Smooth muscle cell (in vitro differentiated cells): Measurements from ENCODE around the gene CHDH. TPM values are rescaled to one million over a fixed set of nuclear protein-coding genes. Genes with fewer than 3 reads are reported as not detected.
A peak's percentile ranks its signal among the peaks of the same experiment; 100 is the strongest.

ENCODE experiments used
- DNase-seq: peaks from one replicate; lab custom pipeline; 2025; ENCODE audit not compliant: unreplicated experiment; lab: John Stamatoyannopoulos, UW
- H2AFZ ChIP-seq: fragments of 200-600 bp; sonication (generic); 2 replicates; pipeline ENCODE4 v1.6.0; 2016; ENCODE audit warnings: antibody characterized with exemption, low read depth, mild to moderate bottlenecking
- H3F3A ChIP-seq: fragments of 200-600 bp; sonication (generic); 2 replicates; pipeline ENCODE4 v1.6.0; 2017; ENCODE audit warnings: antibody characterized with exemption, low read depth
- H3K27ac ChIP-seq: fragments of 200-600 bp; sonication (generic); 2 replicates; pipeline ENCODE4 v1.5.1; 2016; ENCODE audit warnings: low read depth, mild to moderate bottlenecking
- H3K27me3 ChIP-seq: fragments of 200-600 bp; sonication (generic); 2 replicates; pipeline ENCODE4 v1.6.1; 2016; ENCODE audit warnings: low read depth, mild to moderate bottlenecking
- H3K36me3 ChIP-seq: fragments of 200-600 bp; sonication (generic); 2 replicates; pipeline ENCODE4 v1.5.1; 2016; ENCODE audit warnings: low read depth
- H3K4me1 ChIP-seq: fragments of 200-600 bp; sonication (generic); 2 replicates; pipeline ENCODE4 v1.5.1; 2016; ENCODE audit warnings: low read depth
- H3K4me2 ChIP-seq: fragments of 200-600 bp; sonication (generic); 2 replicates; pipeline ENCODE4 v1.6.0; 2016; ENCODE audit warnings: mild to moderate bottlenecking
- H3K4me3 ChIP-seq: fragments of 200-600 bp; sonication (generic); 2 replicates; pipeline ENCODE4 v1.5.1; 2016; ENCODE audit warnings: mild to moderate bottlenecking
- H3K79me2 ChIP-seq: fragments of 200-600 bp; sonication (generic); 2 replicates; pipeline ENCODE4 v1.6.0; 2016; ENCODE audit warnings: low read depth, mild to moderate bottlenecking
- H3K9ac ChIP-seq: fragments of 200-600 bp; sonication (generic); 2 replicates; pipeline ENCODE4 v1.6.0; 2016; ENCODE audit warnings: low read depth
- H3K9me3 ChIP-seq: fragments of 200-600 bp; sonication (generic); replicated peaks from 2 replicates; pipeline ENCODE4 v1.5.1; 2016; ENCODE audit warnings: low read depth
- H4K20me1 ChIP-seq: fragments of 200-600 bp; sonication (generic); 2 replicates; pipeline ENCODE4 v1.6.0; 2016; ENCODE audit warnings: low read depth
- WGBS: methylation state at CpG from one replicate; pipeline ENCODE4 v1.1.7; 2016; ENCODE audit warnings: low lambda C conversion rate; 5-methylcytosine and 5-hydroxymethylcytosine counted together
- polyA plus RNA-seq: library from polyadenylated mRNA; unstranded; fragments of >200 nt; fragmentation: Nextera tagmentation; extraction: Ambion mirVana; gene quantifications from 2 replicates; pipeline ENCODE4 v1.2.1, GENCODE V29; 2016
- total RNA-seq: library from RNA; depleted of rRNA; stranded (reverse); fragments of >200 nt; gene quantifications from 2 replicates; pipeline ENCODE4 v1.2.3, GENCODE V29; 2014
- TF ChIP-seq, protein P1 (sequence below): fragments of 200-600 bp; sonication (generic); IDR thresholded peaks from 2 replicates; pipeline ENCODE4 v1.5.1; 2017; ENCODE audit warnings: borderline replicate concordance, mild to moderate bottlenecking, antibody characterized with exemption; ENCODE audit not compliant: insufficient read depth, poor library complexity, severe bottlenecking

CHDH gene
- total and polyA plus RNA-seq, 2 experiments from 2014 or later = 0.36 to 0.51 TPM

DNA sequence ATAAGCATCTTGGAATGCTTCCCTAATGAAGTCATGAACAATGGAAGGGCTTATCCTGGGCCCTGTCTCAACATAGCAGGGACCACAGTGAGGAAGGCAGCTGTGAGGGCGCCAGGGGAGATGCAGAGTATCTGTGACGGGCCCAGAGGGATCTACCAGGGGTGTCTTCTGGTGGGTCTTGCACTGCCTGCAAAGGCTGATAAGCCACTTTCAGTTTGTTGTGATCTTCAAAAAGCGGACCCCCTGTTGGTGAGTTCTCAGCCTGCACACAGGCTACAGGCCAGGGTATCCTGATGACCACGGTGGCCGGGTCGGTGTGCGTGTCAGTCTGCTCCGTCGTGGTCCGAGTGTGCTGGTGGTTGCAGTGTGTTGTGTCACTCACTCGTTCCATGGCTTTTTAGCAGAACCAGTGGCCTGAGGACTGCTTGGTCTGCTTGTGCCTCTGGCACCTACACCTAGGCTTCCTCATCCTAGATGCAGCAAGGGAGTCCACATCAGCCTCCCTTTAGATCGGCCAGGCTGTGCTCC, 46.8 kb downstream of the CHDH start:
- WGBS = 98% methylated on average over 12 of the region's 12 CpGs
- no peaks in the 10 kb centered on the region for H4K20me1 ChIP-seq
- H3K27ac ChIP-seq = no peak overlapping the region
- H3K9ac ChIP-seq = no peak overlapping the region
- no peaks in the 10 kb centered on the region for H3K36me3 ChIP-seq
- H3K27me3 ChIP-seq = no peaks in the 10 kb centered on the region
- H3F3A ChIP-seq = no peaks in the 10 kb centered on the region
- H3K9me3 ChIP-seq = no peaks in the 10 kb centered on the region
- no peak overlapping the region for H3K4me3 ChIP-seq
- no peak overlapping the region for H2AFZ ChIP-seq
- DNase-seq = no peak
- no peak overlapping the region for H3K4me2 ChIP-seq
- TF ChIP-seq, protein P1, sequence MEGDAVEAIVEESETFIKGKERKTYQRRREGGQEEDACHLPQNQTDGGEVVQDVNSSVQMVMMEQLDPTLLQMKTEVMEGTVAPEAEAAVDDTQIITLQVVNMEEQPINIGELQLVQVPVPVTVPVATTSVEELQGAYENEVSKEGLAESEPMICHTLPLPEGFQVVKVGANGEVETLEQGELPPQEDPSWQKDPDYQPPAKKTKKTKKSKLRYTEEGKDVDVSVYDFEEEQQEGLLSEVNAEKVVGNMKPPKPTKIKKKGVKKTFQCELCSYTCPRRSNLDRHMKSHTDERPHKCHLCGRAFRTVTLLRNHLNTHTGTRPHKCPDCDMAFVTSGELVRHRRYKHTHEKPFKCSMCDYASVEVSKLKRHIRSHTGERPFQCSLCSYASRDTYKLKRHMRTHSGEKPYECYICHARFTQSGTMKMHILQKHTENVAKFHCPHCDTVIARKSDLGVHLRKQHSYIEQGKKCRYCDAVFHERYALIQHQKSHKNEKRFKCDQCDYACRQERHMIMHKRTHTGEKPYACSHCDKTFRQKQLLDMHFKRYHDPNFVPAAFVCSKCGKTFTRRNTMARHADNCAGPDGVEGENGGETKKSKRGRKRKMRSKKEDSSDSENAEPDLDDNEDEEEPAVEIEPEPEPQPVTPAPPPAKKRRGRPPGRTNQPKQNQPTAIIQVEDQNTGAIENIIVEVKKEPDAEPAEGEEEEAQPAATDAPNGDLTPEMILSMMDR = no peak
- H3K4me1 ChIP-seq = peaks cover 18% of the 10 kb centered on the region
- no peaks in the 10 kb centered on the region for H3K79me2 ChIP-seq

GRCh38 chr3:53798144-53798543, 48.1 kb downstream of the CHDH start:
- Histone ChIP-seq H3K4me2 (no peak overlapping the region), H3K27me3 (no peaks in the 10 kb centered on the region), H3K9me3 (no peaks in the 10 kb centered on the region), H3F3A (no peaks in the 10 kb centered on the region), H3K4me3 (no peak overlapping the region), H3K9ac (no peak overlapping the region), H3K27ac (no peak overlapping the region), H2AFZ (no peak overlapping the region), H3K4me1 (peaks cover 18% of the 10 kb centered on the region), H3K36me3 (no peaks in the 10 kb centered on the region), H4K20me1 (no peaks in the 10 kb centered on the region), H3K79me2 (no peaks in the 10 kb centered on the region)
- WGBS = 87% methylated on average over 8 of the region's 8 CpGs
- no peak for DNase-seq
- TF ChIP-seq, protein P1 = no peak

GRCh38 chr3:53795789-53796560, 50.2 kb downstream of the CHDH start:
- TF ChIP-seq, protein P1 = no peak
- no peak overlapping the region for H3K9ac ChIP-seq
- H3K27ac ChIP-seq = peak overlapping the region; percentile 83
- no peak overlapping the region for H2AFZ ChIP-seq
- no peak for DNase-seq
- no peaks in the 10 kb centered on the region for H3K36me3 ChIP-seq
- no peaks in the 10 kb centered on the region for H4K20me1 ChIP-seq
- peaks cover 19% of the 10 kb centered on the region for H3K4me1 ChIP-seq
- peak overlapping the region; percentile 22 for H3K4me2 ChIP-seq
- no peaks in the 10 kb centered on the region for H3K9me3 ChIP-seq
- no peaks in the 10 kb centered on the region for H3F3A ChIP-seq
- WGBS = 60% methylated on average over 12 of the region's 12 CpGs
- no peaks in the 10 kb centered on the region for H3K79me2 ChIP-seq
- no peak overlapping the region for H3K4me3 ChIP-seq
- H3K27me3 ChIP-seq = no peaks in the 10 kb centered on the region
